HG03103 (cell line): ENCODE data around the gene MRPL36.
"Not testable (repeated sequence)": the region's sequence is repeated elsewhere in the genome, so short reads cannot be mapped to it uniquely, and the experiment has no call there.

Experiments used
- ATAC-seq: cut with Tn5 transposase; IDR thresholded peaks from one replicate; pipeline ENCODE4 v1.9.1; 2021; ENCODE audit warnings: low read depth; ENCODE audit not compliant: unreplicated experiment

The MRPL36 gene

DNA sequence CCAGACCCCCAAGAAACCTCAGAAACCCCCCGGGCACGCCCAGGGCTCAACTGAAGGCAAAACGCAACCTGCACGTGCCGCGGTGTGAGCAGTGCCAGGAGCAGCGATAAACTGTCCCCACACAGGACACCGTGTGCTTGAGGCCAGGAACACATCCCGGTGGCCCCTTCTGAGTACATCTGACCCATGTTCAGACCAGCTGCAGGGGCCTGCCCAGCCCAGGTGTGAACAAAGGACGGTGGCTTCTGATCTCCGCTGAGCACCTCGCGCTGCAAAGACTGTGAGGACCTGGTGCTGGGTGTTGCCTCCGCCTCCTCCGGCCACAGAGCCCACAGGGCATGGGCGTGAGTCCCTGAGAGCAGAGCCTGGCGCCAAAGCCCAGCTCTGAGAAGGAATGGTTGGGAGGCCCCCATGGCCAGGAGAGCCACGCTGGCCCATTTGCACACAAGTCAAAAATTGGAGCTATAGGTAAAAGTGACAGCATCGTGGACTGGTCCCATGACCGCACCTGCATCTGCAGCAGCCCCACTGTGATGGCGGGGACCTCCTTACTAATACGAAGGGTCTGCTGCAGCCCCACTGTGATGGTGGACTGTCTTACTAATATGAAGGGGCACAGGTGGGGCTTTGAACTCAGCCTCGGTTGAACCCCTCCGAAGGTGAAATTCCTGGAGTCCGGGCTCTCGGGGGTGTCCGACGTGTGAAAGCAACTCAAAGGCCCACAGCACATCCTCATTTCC lies 33.0 kb upstream of the MRPL36 start:
- ATAC-seq = no peak

DNA sequence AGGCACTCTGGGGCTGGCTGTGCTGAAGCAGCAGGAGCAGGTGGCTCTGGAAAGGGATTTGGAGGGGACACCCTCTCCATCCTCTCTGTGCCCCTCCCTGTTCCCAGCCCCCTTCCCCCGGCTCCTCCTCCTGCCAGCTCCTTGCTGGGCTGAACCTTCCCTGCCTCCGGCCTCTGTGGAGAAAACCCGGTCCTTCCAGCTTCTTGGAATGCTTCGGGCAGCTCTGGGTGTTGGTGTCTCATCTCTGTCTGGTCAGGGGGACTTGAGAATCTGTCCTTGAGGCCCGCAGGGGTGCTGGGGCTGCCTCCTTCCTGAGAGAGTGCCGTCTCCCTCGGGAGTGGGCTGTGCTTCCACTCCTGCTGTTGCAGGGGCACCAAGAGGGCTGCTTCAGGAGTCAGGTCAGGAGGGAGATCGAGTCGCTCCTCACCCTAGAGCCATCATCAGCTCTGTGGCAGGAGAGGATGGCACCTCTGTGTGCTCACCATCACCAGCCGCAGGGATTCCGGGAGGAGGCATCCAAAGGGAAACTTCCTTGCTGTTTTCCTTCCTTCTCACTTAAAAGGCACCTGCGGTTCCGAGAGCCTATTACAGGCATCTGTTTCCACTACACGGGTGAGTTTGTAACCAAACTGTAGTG lies 32.2 kb upstream of the MRPL36 start:
- ATAC-seq = no peak

GRCh38 chr5:1831257-1831656 lies 31.6 kb upstream of the MRPL36 start:
- no peak for ATAC-seq

- no peak for ATAC-seq
These were observed 31.1 kb upstream of the MRPL36 start for GRCh38 chr5:1830571-1831228.

GRCh38 chr5:1827886-1828397 lies 28.3 kb upstream of the MRPL36 start:
- no peak for ATAC-seq

- no peak for ATAC-seq
These were observed 27.6 kb upstream of the MRPL36 start for GRCh38 chr5:1827025-1827885.

- ATAC-seq = no peak
These were observed 26.8 kb upstream of the MRPL36 start for GRCh38 chr5:1826235-1826980.

GRCh38 chr5:1824903-1825841 lies 25.5 kb upstream of the MRPL36 start:
- ATAC-seq = no peak

DNA sequence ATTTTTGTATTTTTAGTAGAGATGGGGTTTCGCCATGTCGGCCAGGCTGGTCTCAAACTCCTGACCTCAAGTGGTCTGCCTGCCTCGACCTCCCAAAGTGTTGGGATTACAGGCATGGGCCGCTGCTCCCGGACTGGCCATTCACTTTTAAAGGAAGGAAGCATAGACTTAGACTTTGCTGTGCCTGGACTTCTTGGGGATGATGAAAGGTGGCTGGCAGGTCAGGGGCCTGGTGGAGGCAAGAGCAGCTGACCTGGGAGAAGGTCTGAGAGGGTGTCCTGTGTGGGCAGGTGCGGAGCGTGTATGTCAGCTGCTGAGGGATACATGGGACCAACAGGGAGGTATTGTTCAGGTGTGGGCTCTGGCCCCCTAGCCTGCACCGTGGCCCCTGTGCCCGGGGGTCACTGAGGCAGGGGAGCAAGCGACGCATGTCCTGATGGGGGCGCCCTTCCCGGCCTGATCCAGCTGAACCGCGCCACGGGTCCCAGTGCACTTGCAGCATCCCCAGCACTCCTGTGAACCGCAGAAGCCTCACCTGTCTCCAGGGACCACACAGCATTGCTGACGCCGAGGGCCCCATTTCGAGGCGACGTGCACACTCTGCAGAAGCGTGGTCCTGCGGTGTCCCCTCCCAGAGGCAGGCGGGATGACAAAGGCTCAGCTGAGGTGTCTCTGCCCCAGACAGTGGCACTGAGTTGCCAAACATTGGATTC lies 24.6 kb upstream of the MRPL36 start:
- ATAC-seq = no peak

DNA sequence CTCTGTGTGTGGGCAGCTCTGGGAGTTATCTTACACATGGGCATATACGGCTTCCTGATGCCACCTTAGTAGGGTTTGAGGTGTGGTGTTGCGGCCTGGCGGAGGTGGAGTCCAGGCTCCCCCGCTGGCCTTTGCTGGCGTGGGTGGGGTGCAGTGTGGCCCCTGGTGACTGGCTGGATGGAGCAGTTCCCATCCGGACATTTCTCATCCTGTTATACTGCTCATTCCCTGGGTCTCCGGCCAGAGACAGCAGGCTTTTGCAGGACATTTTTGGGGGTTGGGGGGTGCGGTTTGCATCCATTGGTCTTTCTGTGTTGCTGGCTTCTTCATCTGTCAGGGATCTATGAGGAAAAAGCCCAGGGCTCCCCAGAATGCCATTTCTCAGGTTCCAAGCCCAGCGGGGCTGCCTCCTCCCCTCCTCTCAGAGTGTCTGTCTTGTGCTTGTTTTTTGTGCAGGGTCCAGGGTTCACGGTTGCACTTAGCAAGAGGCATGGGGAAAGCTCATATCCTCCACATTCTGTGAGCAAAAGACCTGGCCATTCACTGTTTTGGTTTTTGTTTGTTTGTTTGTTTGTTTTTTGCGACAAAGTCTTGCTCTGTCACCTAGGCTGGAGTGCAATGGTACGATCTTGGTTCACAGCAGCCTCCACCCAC lies 23.9 kb upstream of the MRPL36 start:
- no peak for ATAC-seq

- no peak for ATAC-seq
These were observed 22.2 kb upstream of the MRPL36 start for GRCh38 chr5:1821862-1822261.

DNA sequence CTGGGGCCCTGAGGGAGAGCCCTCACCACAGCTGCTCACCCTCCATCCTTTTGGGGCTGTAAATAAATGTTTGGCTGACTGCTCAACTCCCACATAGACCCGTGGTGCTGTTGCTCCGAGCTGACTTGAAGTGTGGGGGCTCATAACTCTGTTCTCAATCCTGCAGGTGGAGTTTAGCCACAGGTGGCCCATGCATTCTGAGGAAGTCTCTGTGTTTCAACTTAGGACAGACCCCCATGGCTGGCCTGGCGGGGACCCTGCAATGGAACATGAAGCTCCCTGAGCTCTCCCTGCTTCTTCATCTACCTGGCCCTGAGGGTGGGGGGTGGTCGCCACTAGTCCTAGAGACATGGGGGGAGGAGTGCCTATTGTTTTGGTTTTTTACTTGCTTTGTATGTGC lies 21.3 kb upstream of the MRPL36 start:
- no peak for ATAC-seq

DNA sequence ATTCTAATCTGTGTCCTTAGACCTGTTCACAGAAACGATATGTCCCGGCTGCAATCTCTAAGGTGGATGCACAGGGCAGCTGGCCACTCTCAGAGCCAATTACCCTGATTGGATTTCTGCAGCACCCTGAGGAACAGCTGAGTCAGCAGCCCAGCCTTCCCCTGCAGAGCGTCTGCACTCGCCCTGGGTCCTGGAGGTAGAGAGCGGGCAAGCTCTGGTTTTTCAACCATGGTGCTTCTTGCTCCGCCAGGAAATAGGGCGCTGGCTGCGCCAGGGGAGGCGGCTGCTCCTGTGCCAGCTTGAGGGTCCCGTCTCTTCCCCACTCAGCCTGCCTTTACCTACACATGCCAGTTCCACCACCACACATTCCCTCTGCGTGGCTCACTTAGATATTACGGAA lies 20.7 kb upstream of the MRPL36 start:
- ATAC-seq = no peak

GRCh38 chr5:1819458-1819857 lies 19.8 kb upstream of the MRPL36 start:
- no peak for ATAC-seq

- no peak for ATAC-seq
These were observed 19.1 kb upstream of the MRPL36 start for GRCh38 chr5:1818784-1819183.

GRCh38 chr5:1817261-1818043 lies 17.8 kb upstream of the MRPL36 start:
- no peak for ATAC-seq

- ATAC-seq = not testable (repeated sequence)
These were observed 17.0 kb upstream of the MRPL36 start for GRCh38 chr5:1816495-1817089.
